ENCODE results near the gene OR2AE1.

GRCh38 chr7:99894738-99895137, 17.9 kb upstream of the OR2AE1 start:
- no peak for TF ChIP-seq FOXJ3 (CRISPR knock-in tag; IDR thresholded peaks at IDR 0.05; ENCODE audit: borderline replicate concordance)
- TF ChIP-seq ZBTB25 (CRISPR knock-in tag; IDR thresholded peaks at IDR 0.05): no peak
- no peak for TF ChIP-seq MYC (CRISPR knock-in tag; IDR thresholded peaks at IDR 0.05; ENCODE audit: borderline replicate concordance)
- TF ChIP-seq ATF1 (CRISPR knock-in tag; IDR thresholded peaks at IDR 0.05): no peak
- no peak for TF ChIP-seq IRF9 (CRISPR knock-in tag; IDR thresholded peaks at IDR 0.05; ENCODE audit: borderline replicate concordance)
- TF ChIP-seq EHMT2 (IDR thresholded peaks at IDR 0.05; ENCODE audit: borderline replicate concordance, low read depth, low read length): no peak
- TF ChIP-seq REPIN1 (CRISPR knock-in tag; IDR thresholded peaks at IDR 0.05; ENCODE audit: borderline replicate concordance, low read depth): no peak
- no peak for TF ChIP-seq NBN (conservative IDR thresholded peaks at IDR 0.05)
- no peak for TF ChIP-seq NR2F1 (CRISPR knock-in tag; IDR thresholded peaks at IDR 0.05)
